SU-DHL-6 (cell line): ENCODE data around the gene NOD1.

ENCODE experiments used
- H2AFZ ChIP-seq: fragments of 200-600 bp; sonication (generic); 2 replicates; pipeline ENCODE4 v1.6.1; 2014; ENCODE audit warnings: low read depth, mild to moderate bottlenecking, moderate library complexity, mixed read lengths, antibody characterized with exemption, low read length; ENCODE audit not compliant: severe bottlenecking
- H3F3A ChIP-seq: fragments of 200-600 bp; shearing (Covaris generic); 2 replicates; pipeline ENCODE4 v1.6.0; 2016; ENCODE audit warnings: antibody characterized with exemption, mild to moderate bottlenecking; ENCODE audit not compliant: insufficient read depth
- H3K27ac ChIP-seq: fragments of 200-600 bp; sonication (generic); 2 replicates; pipeline ENCODE4 v1.5.1; 2016; ENCODE audit warnings: low read depth, mild to moderate bottlenecking, low read length, moderate library complexity, mixed read lengths
- H3K27me3 ChIP-seq: fragments of 200-600 bp; sonication (generic), shearing (Covaris generic); 2 replicates; pipeline ENCODE4 v1.6.0; 2014; ENCODE audit warnings: mild to moderate bottlenecking, low read length
- H3K36me3 ChIP-seq: fragments of 200-600 bp; sonication (generic); 2 replicates; pipeline ENCODE4 v1.6.1; 2014; ENCODE audit warnings: mild to moderate bottlenecking, low read length, mixed read lengths
- H3K4me2 ChIP-seq: fragments of 300-600, 200-600 bp; shearing (Covaris generic), sonication (generic); 2 replicates; pipeline ENCODE4 v1.6.0; 2014; ENCODE audit warnings: low read length, low read depth, mild to moderate bottlenecking; ENCODE audit not compliant: poor library complexity, severe bottlenecking
- H3K4me3 ChIP-seq: fragments of 200-600 bp; sonication (generic); 2 replicates; pipeline ENCODE4 v1.5.1; 2014; ENCODE audit warnings: antibody characterized with exemption, low read length, mild to moderate bottlenecking, mixed read lengths; ENCODE audit not compliant: insufficient read depth, poor library complexity, severe bottlenecking
- H3K79me2 ChIP-seq: fragments of 200-600 bp; sonication (generic); 2 replicates; pipeline ENCODE4 v1.6.1; 2014; ENCODE audit warnings: mild to moderate bottlenecking, low read length, moderate library complexity; ENCODE audit not compliant: insufficient read depth
- H3K9ac ChIP-seq: fragments of 200-600 bp; sonication (generic); 2 replicates; pipeline ENCODE4 v1.7.0; 2014; ENCODE audit warnings: mild to moderate bottlenecking, low read length
- H3K9me2 ChIP-seq: fragments of 200-600 bp; sonication (generic); replicated peaks from 2 replicates; pipeline ENCODE4 v1.6.1; 2014; ENCODE audit warnings: low read length; ENCODE audit not compliant: insufficient read depth
- H3K9me3 ChIP-seq: fragments of 200-600 bp; sonication (generic); 2 replicates; pipeline ENCODE4 v1.6.1; 2014; ENCODE audit warnings: low read length, mixed read lengths; ENCODE audit not compliant: insufficient read depth
- H4K20me1 ChIP-seq: fragments of 200-600 bp; sonication (generic); 2 replicates; pipeline ENCODE4 v1.6.1; 2014; ENCODE audit warnings: low read depth, mild to moderate bottlenecking, antibody characterized with exemption, low read length, moderate library complexity, mixed read lengths
- EZH2phosphoT487 ChIP-seq: fragments of 200-600 bp; sonication (generic), shearing (Covaris generic); conservative IDR thresholded peaks from 2 replicates; pipeline ENCODE4 v1.6.1; 2018; ENCODE audit warnings: mild to moderate bottlenecking, antibody characterized with exemption, low read length, moderate library complexity, mixed read lengths
- TF ChIP-seq, protein P1 (sequence below): fragments of 200-600 bp; sonication (generic); IDR thresholded peaks from one replicate; pipeline ENCODE4 v1.5.1; 2017; ENCODE audit warnings: antibody characterized with exemption, mild to moderate bottlenecking, low read length, moderate library complexity; ENCODE audit not compliant: insufficient read depth, poor library complexity, severe bottlenecking

NOD1 gene

DNA sequence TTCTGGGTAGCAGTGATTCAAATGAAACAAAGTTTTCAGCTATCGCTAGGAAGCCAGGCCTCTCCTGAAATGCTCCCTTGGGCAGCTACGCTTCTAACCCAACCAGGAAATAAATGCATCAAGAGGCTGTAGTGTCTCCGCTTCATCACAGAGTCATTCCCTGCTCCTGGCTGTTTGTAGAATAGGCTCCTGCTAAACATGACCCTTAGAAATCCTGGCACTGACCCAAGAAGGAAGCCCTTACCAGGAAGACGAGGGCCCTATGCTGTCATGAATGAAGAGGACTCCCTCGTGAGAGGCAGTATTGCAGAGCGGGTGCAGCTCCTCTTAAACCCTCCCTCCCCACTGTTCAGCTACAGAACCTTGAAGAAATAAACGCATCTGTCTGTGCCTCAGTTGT lies 48.3 kb downstream of the NOD1 start:
- Histone ChIP-seq H3K9me3 (no peaks in the 10 kb centered on the region), H3F3A (peaks cover 17% of the 10 kb centered on the region), H3K36me3 (peaks cover 8% of the 10 kb centered on the region), H3K9ac (no peak overlapping the region), H2AFZ (no peak overlapping the region), H4K20me1 (no peaks in the 10 kb centered on the region), H3K4me3 (no peak overlapping the region), H3K79me2 (no peaks in the 10 kb centered on the region), H3K27ac (no peak overlapping the region), H3K27me3 (no peaks in the 10 kb centered on the region), H3K9me2 (no peaks in the 10 kb centered on the region), H3K4me2 (no peak overlapping the region)
- TF ChIP-seq EZH2phosphoT487, result no peak
- TF ChIP-seq, protein P1, sequence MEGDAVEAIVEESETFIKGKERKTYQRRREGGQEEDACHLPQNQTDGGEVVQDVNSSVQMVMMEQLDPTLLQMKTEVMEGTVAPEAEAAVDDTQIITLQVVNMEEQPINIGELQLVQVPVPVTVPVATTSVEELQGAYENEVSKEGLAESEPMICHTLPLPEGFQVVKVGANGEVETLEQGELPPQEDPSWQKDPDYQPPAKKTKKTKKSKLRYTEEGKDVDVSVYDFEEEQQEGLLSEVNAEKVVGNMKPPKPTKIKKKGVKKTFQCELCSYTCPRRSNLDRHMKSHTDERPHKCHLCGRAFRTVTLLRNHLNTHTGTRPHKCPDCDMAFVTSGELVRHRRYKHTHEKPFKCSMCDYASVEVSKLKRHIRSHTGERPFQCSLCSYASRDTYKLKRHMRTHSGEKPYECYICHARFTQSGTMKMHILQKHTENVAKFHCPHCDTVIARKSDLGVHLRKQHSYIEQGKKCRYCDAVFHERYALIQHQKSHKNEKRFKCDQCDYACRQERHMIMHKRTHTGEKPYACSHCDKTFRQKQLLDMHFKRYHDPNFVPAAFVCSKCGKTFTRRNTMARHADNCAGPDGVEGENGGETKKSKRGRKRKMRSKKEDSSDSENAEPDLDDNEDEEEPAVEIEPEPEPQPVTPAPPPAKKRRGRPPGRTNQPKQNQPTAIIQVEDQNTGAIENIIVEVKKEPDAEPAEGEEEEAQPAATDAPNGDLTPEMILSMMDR, result no peak

DNA sequence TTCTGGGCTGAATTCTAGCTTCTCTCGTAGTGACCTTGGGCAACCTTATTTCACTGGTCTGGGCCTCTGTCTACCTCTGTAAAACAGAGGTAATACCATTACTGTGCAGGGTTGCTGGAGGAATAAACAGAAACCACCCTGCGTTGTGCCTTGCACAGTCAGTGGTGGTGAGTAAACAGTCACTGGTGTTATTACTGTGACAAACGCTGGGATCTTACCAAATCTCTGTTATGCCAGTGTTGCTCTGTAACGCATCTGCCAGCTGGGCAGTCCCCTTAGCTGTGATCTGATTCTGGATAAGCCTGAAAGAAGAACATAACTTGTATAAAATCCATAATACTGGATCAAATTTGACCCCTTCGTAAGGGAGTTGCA lies 49.4 kb downstream of the NOD1 start:
- Histone ChIP-seq H2AFZ (no peak overlapping the region), H3K27me3 (no peaks in the 10 kb centered on the region), H3K36me3 (peaks cover 8% of the 10 kb centered on the region), H3K9me3 (no peaks in the 10 kb centered on the region), H3F3A (peaks cover 8% of the 10 kb centered on the region), H3K79me2 (no peaks in the 10 kb centered on the region), H3K9me2 (no peaks in the 10 kb centered on the region), H3K9ac (no peak overlapping the region), H4K20me1 (no peaks in the 10 kb centered on the region), H3K27ac (no peak overlapping the region), H3K4me2 (no peak overlapping the region), H3K4me3 (no peak overlapping the region)
- TF ChIP-seq, protein P1, result no peak
- no peak for TF ChIP-seq EZH2phosphoT487

DNA sequence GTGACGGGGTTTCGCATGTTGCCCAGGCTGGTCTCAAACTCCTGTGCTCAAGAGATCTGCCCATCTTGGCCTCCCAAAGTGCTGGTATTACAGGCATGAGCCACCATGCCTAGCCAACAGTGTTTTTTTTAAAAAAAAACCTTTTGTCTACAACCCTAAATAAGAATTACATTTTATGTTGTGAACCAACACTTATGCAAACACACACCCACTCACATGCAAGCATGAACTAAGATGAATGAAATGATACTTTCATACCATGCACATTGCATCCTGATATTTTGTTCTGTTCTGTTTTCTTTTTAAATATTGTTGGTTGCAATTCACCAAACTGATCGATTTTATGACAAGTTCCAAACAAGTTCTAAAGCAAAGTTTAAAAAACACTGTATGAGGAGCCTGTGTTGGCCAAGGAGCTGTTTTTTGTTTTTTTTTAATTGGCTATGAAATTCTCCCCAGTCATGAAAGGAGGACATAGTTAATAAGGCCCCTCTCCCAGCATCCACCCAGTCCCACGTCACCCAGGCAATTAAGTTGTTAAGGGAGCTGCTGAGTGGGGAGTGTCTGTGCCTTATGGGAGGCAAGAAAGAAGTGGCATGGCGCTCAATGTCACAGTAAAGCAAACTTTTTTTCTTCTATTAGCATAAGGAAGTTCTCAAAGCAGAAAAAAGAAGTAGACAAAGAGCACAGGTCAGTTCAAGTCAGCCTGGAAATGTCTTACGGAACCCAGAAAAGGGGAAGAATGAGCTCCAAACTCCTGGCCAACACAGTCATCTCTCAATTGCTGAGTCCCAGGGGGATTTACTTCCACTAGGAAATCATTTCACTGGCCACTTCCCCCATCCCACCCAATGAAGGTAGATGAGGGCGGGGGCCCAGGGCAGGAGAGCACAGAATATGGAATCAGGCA lies 50.1 kb downstream of the NOD1 start:
- H3F3A ChIP-seq, result peaks cover 1% of the 10 kb centered on the region
- H3K79me2 ChIP-seq, result no peaks in the 10 kb centered on the region
- TF ChIP-seq, protein P1, result no peak
- no peak for TF ChIP-seq EZH2phosphoT487
- H3K9me3 ChIP-seq, result no peaks in the 10 kb centered on the region
- H3K27me3 ChIP-seq, result no peaks in the 10 kb centered on the region
- no peak overlapping the region for H3K27ac ChIP-seq
- H3K4me3 ChIP-seq, result no peak overlapping the region
- no peak overlapping the region for H3K9ac ChIP-seq
- H2AFZ ChIP-seq, result no peak overlapping the region
- no peaks in the 10 kb centered on the region for H4K20me1 ChIP-seq
- no peak overlapping the region for H3K4me2 ChIP-seq
- H3K9me2 ChIP-seq, result no peaks in the 10 kb centered on the region
- peaks cover 8% of the 10 kb centered on the region for H3K36me3 ChIP-seq
